BE2C (cell line): ENCODE results near the gene SHC3.

Source experiments
- DNase-seq: peaks from one replicate; pipeline ENCODE4 v3.0.0-alpha.2; 2020
- H3K27me3 ChIP-seq: fragments of 250-450 bp; sonication (Bioruptor Pico); 2 replicates; pipeline ENCODE4 v1.5.1; 2020; ENCODE audit warnings: mild to moderate bottlenecking
- H3K36me3 ChIP-seq: fragments of 250-450 bp; sonication (Bioruptor Pico); 2 replicates; pipeline ENCODE4 v1.5.1; 2020; ENCODE audit warnings: mild to moderate bottlenecking
- H3K4me1 ChIP-seq: fragments of 250-450 bp; sonication (Bioruptor Pico); 2 replicates; pipeline ENCODE4 v1.5.1; 2020
- H3K4me3 ChIP-seq: 2 replicates; pipeline ENCODE4 v1.5.1; 2011; ENCODE audit warnings: low read depth, low read length
- H3K9me3 ChIP-seq: fragments of 250-450 bp; sonication (Bioruptor Pico); 2 replicates; pipeline ENCODE4 v1.5.1; 2020
- TF ChIP-seq, protein P1 (sequence below): IDR thresholded peaks from 2 replicates; pipeline ENCODE4 v1.5.1; 2012; ENCODE audit warnings: mild to moderate bottlenecking, low read depth, low read length

SHC3 gene

DNA sequence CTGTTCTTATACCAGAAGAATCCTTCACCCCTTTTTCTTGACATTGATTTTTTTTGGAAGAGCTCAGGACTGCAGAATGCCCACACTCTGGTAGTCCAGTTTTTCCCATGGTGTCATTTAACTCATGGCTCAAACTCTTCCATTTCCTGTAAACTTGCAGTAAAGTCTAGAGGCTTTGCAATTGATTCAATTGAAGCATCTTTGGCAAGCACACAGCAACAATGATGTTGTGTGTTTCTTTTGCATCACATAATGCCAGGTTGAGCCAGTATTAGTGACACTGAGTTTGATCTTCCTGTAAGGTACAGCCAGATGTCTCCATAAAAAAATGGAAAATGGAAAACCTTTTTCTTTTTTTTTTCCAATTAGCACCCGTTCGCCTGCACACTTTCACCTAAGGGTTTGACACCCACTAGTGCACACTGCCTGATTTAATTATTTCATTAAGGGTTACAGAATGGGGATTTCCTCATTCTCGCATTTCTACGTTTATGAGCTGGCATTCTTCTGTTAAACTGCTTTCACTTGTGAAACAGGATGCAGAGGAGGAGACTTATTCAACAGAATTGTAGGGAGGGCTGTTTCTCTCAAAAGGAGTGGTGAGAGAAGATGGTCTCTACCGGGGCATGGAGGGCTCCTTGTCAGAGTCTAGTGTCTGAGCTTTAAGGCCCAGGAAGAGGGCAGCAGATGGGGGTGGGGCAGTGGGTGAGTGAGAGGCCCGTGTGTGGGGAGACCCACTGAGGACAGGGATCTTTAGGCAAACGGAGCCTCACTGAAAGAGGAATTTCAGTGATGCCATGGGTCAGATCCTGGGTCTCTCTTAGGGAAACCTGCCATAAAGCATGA is 189.6 kb downstream of the SHC3 start:
- no peaks in the 10 kb centered on the region for H3K27me3 ChIP-seq
- TF ChIP-seq, protein P1, sequence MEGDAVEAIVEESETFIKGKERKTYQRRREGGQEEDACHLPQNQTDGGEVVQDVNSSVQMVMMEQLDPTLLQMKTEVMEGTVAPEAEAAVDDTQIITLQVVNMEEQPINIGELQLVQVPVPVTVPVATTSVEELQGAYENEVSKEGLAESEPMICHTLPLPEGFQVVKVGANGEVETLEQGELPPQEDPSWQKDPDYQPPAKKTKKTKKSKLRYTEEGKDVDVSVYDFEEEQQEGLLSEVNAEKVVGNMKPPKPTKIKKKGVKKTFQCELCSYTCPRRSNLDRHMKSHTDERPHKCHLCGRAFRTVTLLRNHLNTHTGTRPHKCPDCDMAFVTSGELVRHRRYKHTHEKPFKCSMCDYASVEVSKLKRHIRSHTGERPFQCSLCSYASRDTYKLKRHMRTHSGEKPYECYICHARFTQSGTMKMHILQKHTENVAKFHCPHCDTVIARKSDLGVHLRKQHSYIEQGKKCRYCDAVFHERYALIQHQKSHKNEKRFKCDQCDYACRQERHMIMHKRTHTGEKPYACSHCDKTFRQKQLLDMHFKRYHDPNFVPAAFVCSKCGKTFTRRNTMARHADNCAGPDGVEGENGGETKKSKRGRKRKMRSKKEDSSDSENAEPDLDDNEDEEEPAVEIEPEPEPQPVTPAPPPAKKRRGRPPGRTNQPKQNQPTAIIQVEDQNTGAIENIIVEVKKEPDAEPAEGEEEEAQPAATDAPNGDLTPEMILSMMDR: no peak
- H3K4me1 ChIP-seq: peaks cover 2% of the 10 kb centered on the region; the same call in 1 of the 2 replicates
- DNase-seq: no peak
- no peaks in the 10 kb centered on the region for H3K9me3 ChIP-seq
- no peak overlapping the region for H3K4me3 ChIP-seq
- no peaks in the 10 kb centered on the region for H3K36me3 ChIP-seq

DNA sequence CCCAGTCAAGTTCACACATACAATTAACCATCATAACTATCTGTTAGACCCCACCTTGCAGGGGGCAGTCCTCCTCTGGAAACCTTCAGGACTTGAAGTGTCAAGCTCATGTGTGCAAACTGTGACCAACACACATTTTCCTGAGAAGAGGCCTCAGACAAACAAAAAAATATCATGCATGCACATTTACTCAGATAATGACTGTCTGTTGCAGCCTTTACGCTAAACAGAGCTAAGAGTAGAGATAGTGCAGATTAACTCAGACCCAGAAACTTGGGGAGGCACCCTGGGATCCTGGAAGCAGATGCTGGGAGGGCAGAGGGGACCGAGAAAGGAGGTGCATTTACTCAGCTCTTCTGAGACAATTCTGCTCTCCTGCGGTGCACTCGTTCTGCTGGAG is 191.0 kb downstream of the SHC3 start:
- no peaks in the 10 kb centered on the region for H3K9me3 ChIP-seq
- no peak for DNase-seq
- no peak overlapping the region for H3K4me3 ChIP-seq
- H3K4me1 ChIP-seq: no peaks in the 10 kb centered on the region
- TF ChIP-seq, protein P1: no peak
- H3K27me3 ChIP-seq: no peaks in the 10 kb centered on the region
- H3K36me3 ChIP-seq: no peaks in the 10 kb centered on the region

DNA sequence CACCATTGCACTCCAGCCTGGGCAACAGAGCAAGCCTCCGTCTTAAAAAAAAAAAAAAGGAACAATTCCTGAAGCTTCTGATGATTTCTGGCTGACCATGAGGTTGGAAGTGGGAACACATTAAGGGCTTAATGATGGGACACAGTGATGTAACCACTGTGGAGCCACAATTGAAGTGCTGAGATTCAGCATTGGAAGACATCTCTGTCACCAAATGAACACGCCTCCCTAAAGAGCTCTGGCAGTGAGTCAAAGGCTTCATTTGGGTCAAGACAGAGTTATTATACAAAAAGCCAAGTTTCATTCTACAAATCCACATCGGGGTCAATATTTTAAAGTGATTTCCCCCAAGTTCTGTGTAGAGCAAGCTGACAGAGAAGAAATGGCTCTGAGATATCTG is 191.8 kb downstream of the SHC3 start:
- no peaks in the 10 kb centered on the region for H3K27me3 ChIP-seq
- H3K36me3 ChIP-seq: no peaks in the 10 kb centered on the region
- no peaks in the 10 kb centered on the region for H3K4me1 ChIP-seq
- H3K4me3 ChIP-seq: no peak overlapping the region
- no peaks in the 10 kb centered on the region for H3K9me3 ChIP-seq
- DNase-seq: no peak
- TF ChIP-seq, protein P1: no peak

DNA sequence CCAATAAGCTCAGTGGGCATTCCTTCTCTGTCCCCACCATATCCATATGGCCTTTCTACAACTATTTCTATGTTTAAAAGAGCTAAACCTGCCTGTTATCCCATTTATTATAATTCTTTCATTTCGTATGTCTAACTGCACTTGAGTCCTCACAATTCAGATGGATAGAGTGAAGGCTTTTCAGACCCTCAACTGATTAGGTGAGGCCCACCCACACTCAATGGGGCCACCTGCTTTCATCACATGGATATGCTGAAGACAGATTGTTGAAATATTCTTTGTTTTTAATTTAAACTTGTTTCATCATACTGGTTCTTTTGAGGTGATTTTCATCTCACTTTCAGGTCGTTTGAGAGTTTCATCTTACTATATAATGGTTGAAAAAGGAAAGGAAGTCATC is 193.0 kb downstream of the SHC3 start:
- no peak for DNase-seq
- H3K9me3 ChIP-seq: no peaks in the 10 kb centered on the region
- H3K36me3 ChIP-seq: no peaks in the 10 kb centered on the region
- TF ChIP-seq, protein P1: no peak
- H3K4me3 ChIP-seq: no peak overlapping the region
- H3K27me3 ChIP-seq: no peaks in the 10 kb centered on the region
- H3K4me1 ChIP-seq: no peaks in the 10 kb centered on the region

DNA sequence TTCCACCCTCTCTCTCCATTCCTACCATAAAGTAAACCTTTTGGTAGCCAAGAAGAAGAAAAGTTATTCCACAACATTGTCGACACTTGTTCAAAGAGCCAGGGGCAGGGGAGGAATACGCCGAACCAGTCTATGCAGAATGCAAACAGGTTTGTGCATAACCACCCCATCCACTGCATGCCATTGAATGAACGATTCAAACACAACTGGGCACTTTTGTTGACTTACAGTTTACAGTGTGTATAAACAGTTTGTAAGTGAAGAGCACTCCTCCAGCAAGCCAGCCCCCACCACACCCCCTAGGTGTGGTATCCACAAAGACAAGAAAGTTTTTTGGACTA is 194.1 kb downstream of the SHC3 start:
- no peaks in the 10 kb centered on the region for H3K4me1 ChIP-seq
- DNase-seq: no peak
- H3K36me3 ChIP-seq: no peaks in the 10 kb centered on the region
- H3K27me3 ChIP-seq: no peaks in the 10 kb centered on the region
- no peak overlapping the region for H3K4me3 ChIP-seq
- TF ChIP-seq, protein P1: no peak
- no peaks in the 10 kb centered on the region for H3K9me3 ChIP-seq

DNA sequence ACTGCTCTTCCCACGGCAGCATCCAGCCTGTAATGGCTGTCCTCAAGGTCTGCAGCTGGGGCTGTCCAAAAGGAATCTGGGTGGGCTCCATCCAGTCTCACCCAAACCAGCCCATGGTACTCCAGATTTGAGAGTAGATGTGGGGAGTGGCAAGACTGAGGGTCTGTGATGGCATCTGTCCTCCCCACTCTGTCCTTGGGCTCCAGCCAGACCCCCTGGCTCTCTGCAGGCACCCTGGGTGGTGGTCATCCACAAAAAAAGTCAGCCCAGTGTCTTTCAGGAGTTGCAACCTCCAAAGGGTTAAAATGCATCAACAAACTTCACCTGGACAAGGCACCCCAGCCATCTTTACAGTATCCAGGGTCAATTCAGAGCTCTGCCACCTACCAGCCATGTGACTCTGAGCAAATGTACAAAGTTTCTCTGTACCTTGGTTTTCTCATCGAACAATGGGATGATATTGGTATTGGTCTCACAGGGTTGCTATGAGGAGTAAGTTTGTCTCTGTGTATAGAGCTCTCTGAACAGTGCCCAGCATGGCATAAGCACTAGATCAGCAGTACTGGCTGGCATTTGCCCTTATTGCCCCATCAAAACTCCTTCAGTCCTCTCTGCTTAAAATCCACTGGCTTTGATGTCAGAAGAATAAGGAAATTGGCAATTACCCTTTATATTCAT is 194.6 kb downstream of the SHC3 start:
- Histone ChIP-seq H3K4me3 (no peak overlapping the region), H3K36me3 (no peaks in the 10 kb centered on the region), H3K4me1 (no peaks in the 10 kb centered on the region), H3K9me3 (no peaks in the 10 kb centered on the region), H3K27me3 (no peaks in the 10 kb centered on the region)
- DNase-seq: no peak
- TF ChIP-seq, protein P1: no peak
